ENCODE results near the gene GLYATL1B.
"Not testable (repeated sequence)": the region's sequence is repeated elsewhere in the genome, so short reads cannot be mapped to it uniquely, and the experiment has no call there.

The GLYATL1B gene

DNA sequence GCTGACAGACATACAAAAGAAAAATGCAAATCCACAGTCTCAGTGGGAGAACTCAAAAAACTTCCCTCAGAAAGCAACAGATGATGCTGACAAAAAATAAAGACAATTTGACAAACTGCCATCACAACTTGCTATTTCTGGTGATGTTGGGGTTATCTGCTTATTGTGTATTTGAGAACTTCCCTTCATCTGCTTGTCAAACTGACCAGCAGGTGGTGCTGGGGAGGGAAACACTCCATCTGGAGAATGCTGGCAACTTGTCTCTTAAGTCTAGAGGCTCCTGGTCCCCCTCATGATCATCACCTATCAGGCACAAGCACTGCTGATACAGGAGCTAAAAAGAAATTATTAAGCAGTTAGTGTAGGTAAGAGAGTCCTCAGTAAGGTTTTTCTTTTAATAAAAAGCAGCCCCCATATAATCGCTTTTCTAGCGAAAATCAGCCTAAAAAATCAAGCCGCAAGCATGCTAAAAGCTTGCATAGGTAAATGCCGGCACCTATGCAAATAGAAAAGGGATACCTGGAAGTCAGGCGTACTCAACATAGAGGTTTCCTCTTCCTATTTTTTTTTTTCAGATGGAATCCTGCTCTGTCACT, 11.1 kb downstream of the GLYATL1B start:
- DNase-seq, result peak; percentile 76

DNA sequence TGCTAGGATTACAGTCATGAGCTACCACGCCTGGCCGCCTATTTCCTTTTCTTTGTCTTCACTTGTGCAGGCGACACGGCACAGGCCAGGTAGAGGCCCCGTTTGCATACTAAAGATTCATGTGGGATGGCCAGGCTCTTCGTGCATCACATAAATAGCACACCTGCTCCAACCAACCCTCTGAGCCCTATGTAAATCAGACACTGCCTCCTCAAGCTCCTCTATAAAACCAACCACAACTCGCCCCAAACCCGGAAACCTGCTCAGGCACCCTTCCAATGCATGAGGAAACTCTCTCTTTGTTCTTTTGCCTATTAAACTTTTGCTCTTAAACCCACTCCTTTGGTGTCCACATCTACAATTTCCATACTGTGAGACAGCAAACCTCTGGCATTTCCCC, 11.8 kb downstream of the GLYATL1B start:
- not testable (repeated sequence) for DNase-seq

- peak; percentile 78 for DNase-seq
Observed at GRCh38 chr11:59102259-59102765, 16.2 kb downstream of the GLYATL1B start.

DNA sequence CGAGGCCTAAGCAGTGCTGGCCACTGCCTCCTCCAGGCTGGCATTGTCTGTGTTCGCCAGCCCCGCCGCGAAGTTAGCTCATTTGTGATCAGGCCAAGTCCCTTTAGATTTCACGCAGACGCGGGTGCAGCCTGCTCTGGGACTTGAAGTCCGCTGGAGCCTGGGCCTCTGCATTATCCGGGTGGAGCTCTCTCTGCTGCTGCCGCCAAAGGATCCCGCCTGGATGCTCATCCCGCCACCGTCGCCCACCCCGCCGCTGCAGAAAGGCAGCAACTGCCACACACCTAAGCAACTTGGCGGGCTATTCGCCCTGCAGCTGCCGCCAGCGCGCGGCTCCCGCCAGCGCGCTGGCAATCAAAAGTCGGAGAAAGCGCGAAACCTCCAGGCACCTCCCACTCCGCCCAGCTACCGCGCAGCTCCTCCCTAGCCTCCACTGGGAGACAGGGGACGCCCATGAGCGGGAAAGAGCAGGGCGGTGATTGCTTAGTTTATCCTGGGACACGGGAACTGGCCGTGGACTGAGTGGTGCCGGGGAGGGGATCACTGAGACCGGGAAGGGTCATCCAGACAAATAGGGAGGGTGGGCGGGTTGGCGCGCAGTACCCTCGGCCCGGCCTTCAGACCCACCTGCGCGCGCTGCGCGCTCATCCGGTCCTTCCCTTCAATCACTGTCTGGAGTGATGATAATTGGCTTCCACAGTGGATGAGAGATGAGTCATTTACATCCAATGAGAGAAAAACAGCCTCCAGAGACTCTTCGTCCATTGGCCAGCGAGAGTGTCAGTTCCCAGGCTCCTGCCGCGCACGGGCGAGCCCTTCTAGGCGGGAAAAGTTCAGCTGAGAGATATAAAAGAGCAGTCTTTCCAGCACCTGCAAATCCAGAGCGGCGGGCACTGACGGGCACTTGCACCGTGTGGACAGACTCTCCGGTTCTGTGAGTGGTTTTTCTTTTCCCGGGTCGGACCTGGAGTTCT, 20.5 kb downstream of the GLYATL1B start, which contains the start of gene FAM111B:
Gene FAM111B (plus strand): TSS at position 875 of the 974 bp plus-strand sequence. CDS start 2,389 bp downstream, outside the sequence.
- DNase-seq, result peak; percentile 77

DNA sequence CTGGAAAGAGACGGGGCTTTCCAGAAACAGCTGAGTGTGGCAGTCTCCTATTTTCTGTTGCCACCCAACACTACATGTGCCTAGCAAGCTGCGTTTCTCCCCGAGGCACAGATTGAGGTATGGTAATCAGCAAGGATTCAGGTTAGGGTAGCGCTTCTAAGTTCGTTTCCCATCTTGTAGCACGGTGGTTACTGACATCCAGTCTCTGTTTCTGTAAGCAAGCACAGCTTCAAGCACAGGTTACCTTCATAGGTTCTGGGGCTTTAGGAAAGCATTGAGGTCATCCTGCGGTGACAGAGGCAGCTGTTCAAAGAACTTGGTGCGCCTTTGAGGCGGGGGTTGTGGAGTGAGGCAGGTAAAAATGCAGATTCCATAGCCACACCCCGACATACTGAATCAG, 21.6 kb downstream of the GLYATL1B start:
- peak; percentile 27 for DNase-seq

GRCh38 chr11:59112494-59112893, 26.4 kb downstream of the GLYATL1B start:
- DNase-seq, result no peak

- no peak for DNase-seq
Observed at GRCh38 chr11:59114344-59114743, 28.2 kb downstream of the GLYATL1B start.

GRCh38 chr11:59115553-59115952, 29.4 kb downstream of the GLYATL1B start:
- DNase-seq, result no peak

DNA sequence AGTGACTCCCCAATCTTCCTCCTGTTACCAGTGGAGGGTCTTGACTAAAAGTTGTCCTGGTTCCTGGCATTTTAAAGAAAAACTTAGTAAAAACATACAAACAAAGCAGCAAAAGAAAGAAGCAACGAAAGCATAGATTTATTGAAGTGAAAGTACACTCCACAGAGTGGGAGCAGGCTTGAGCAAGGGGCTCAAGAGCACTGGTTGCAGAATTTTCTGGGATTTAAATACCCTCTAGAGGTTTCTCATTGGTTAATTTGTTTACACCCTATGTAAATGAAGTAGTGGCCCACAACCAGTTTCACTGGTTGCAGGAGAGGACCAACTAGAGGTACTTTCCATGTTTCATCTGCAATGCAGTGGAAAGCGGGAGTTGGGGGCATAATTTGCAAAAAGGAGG, 31.7 kb downstream of the GLYATL1B start:
- DNase-seq, result no peak

DNA sequence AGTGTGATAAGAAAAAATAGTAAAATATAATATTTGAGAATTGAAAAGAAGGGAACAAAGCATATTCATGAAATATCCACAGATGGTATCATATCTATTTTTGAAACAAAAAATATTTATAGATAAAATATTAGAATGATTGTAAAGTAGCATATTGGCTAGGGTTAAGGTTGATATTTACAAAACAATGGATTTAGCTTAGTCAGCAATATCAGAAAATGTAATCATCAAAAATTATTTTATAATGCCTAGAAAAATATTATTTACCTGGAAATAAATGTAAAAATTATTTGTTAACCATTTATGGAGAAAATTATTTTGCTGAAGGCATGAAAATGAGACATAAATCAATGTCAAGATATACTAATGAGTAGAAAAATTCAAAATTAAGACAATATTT, 33.7 kb downstream of the GLYATL1B start:
- no peak for DNase-seq

GRCh38 chr11:59135648-59136461, 49.7 kb downstream of the GLYATL1B start:
- DNase-seq, result peak; percentile 96

DNA sequence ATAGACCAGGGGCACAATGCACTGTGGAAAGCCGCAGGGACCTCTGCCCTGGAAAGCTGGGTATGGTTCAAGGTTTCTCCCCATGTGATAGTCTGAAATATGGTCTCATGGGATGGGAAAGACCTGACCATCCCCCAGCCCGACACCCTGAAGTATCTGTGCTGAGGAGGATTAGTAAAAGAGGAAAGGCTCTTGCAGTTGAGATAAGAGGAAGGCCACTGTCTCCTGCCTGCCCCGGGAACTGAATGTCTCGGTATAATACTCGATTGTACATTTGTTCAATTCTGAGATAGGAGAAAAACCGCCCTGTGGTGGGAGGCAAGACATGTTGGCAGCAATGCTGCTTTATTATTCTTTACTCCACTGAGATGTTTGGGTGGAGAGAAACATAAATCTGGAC, 50.4 kb downstream of the GLYATL1B start:
- not testable (repeated sequence) for DNase-seq

- no peak for DNase-seq
Observed at GRCh38 chr11:59137190-59137589, 51.1 kb downstream of the GLYATL1B start.

GRCh38 chr11:59138643-59139042, 52.5 kb downstream of the GLYATL1B start:
- DNase-seq, result no peak

GRCh38 chr11:59141191-59141590, 55.1 kb downstream of the GLYATL1B start:
- no peak for DNase-seq

GRCh38 chr11:59141673-59142460, 55.8 kb downstream of the GLYATL1B start:
- DNase-seq, result no peak

DNA sequence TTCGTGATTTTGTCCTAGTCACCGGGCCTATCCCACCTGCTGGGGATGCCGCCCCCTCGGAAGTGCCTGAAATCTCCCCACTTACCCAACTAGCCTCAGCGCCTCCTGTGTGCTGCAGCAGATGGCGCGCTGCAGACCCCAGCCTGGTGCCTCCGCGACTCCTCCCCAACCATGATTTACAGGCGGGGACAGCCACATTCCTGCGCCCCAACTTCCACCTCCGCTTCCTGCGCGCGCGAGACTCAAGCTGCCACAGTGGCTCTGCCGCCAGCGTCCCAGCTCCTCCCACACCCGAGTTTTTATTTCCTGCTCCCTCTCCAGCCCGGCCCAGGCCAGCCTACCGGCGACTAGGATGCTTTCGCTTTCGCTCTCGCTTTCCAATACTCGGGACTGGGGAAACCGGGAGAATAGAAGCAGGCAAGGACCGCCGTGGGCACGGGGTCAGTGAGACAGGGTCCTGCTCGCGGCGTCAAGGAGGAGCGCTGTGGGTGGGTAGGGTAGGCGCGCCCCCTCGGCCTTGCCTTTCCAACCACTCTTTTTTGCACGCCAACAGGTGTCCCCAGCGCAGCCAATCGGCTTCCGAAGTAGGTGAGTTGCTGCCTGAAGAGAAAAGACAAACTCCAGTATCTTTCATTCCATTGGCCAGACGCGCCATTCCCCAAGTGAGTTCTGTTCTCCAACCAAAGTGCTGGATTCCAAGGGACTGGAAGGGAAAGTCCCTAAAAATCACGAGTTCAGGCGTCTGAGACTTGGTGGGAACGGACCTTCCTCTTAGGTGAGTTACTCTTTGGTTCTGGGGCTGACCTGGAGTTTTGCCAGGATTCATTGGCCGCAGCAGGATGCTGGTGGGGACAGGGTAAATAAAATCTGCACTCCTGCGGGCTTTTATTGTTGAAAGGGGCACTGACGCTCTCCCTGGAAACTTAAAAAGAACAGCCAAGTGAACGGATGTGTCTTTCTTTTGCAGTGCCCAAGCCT, 56.7 kb downstream of the GLYATL1B start, which contains the start of gene FAM111A:
Gene FAM111A (plus strand): TSS at position 327 of the 978 bp plus-strand sequence. CDS start 6,017 bp downstream, outside the sequence.
- peak; percentile 86 for DNase-seq

GRCh38 chr11:59144096-59144495, 58.0 kb downstream of the GLYATL1B start:
- DNase-seq, result no peak
